Esophagus (tissue), 2 donors: ENCODE results near the gene GPC3. TPM values are rescaled to one million over a fixed set of nuclear protein-coding genes. Genes with fewer than 3 reads are reported as not detected.
"Not testable (repeated sequence)": the region's sequence is repeated elsewhere in the genome, so short reads cannot be mapped to it uniquely, and the experiment has no call there.

ENCODE experiments used
- H3K27ac ChIP-seq, 2 donors: one replicate each; pipeline ENCODE4 v1.5.1; 2013; ENCODE audit warnings: low read depth in 2 of 2, mild to moderate bottlenecking in 2 of 2, inconsistent platforms in 1 of 2, low read length in 1 of 2, moderate library complexity in 1 of 2
- H3K27me3 ChIP-seq, 2 donors: one replicate each; pipeline ENCODE4 v1.6.1; 2013; ENCODE audit warnings: low read length in 2 of 2, control low read depth in 1 of 2, mild to moderate bottlenecking in 1 of 2; ENCODE audit not compliant: insufficient read depth in 2 of 2, control insufficient read depth in 1 of 2
- H3K36me3 ChIP-seq, 2 donors: one replicate each; pipeline ENCODE4 v1.6.1; 2013; ENCODE audit warnings: low read length in 1 of 2; ENCODE audit not compliant: control insufficient read depth in 2 of 2, insufficient read depth in 2 of 2
- H3K4me1 ChIP-seq, 2 donors: one replicate each; pipeline ENCODE4 v1.6.1; 2013; ENCODE audit warnings: low read length in 1 of 2; ENCODE audit not compliant: control insufficient read depth in 2 of 2, insufficient read depth in 2 of 2
- H3K4me3 ChIP-seq, 2 donors: one replicate each; pipeline ENCODE4 v1.5.1; 2013; ENCODE audit warnings: low read length in 2 of 2, mild to moderate bottlenecking in 2 of 2, low read depth in 1 of 2, moderate library complexity in 1 of 2
- H3K9me3 ChIP-seq, 2 donors: one replicate each; pipeline ENCODE4 v1.6.1; 2013; ENCODE audit warnings: mild to moderate bottlenecking in 2 of 2, low read depth in 1 of 2, low read length in 1 of 2, moderate library complexity in 1 of 2; ENCODE audit not compliant: control insufficient read depth in 2 of 2, insufficient read depth in 1 of 2
- WGBS, 2 donors: extraction: QIAGEN DNeasy Blood & Tissue Kit; methylation state at CpG; one replicate each; pipeline ENCODE4 v1.1.7; 2013; 5-methylcytosine and 5-hydroxymethylcytosine counted together
- polyA plus RNA-seq, 2 donors: library from polyadenylated mRNA; stranded (reverse); fragments of 200-250 nt; gene quantifications; one replicate each; pipeline ENCODE4 v1.2.3, GENCODE V29; 2013
- donor health status: healthy with polysubstance abuse.
- donor health status: Bipolar disorder and iron deficiency.

The GPC3 gene
- polyA plus RNA-seq, 2 donors = 0.10 to 0.39 TPM

- H3K4me1 ChIP-seq = no peaks in the 10 kb centered on the region
- 3 to 11% methylated on average over 7 of the region's 7 CpGs for WGBS, 2 donors
- peaks cover 0 to 2% of the 10 kb centered on the region in 2 donors for H3K27me3 ChIP-seq
- H3K36me3 ChIP-seq = no peaks in the 10 kb centered on the region
- no peak overlapping the region for H3K27ac ChIP-seq
- no peak overlapping the region for H3K4me3 ChIP-seq
- no peaks in the 10 kb centered on the region for H3K9me3 ChIP-seq
Observed at GRCh38 chrX:133792198-133792953, 193.0 kb downstream of the GPC3 start.

- H3K4me3 ChIP-seq = no peak overlapping the region
- 49 to 56% methylated on average over 3 of the region's 3 CpGs for WGBS, 2 donors
- no peak overlapping the region for H3K27ac ChIP-seq
- H3K27me3 ChIP-seq = peaks cover 0 to 2% of the 10 kb centered on the region in 2 donors
- no peaks in the 10 kb centered on the region for H3K9me3 ChIP-seq
- no peaks in the 10 kb centered on the region for H3K4me1 ChIP-seq
- H3K36me3 ChIP-seq = no peaks in the 10 kb centered on the region
Observed at GRCh38 chrX:133789829-133790228, 195.6 kb downstream of the GPC3 start.

- no peaks in the 10 kb centered on the region for H3K36me3 ChIP-seq
- peaks cover 0 to 2% of the 10 kb centered on the region in 2 donors for H3K27me3 ChIP-seq
- 85 to 87% methylated on average over 8 of the region's 8 CpGs for WGBS, 2 donors
- H3K4me3 ChIP-seq = no peak overlapping the region
- H3K4me1 ChIP-seq = no peaks in the 10 kb centered on the region
- H3K27ac ChIP-seq = no peak overlapping the region
- H3K9me3 ChIP-seq = no peaks in the 10 kb centered on the region
Observed at GRCh38 chrX:133786382-133786781, 199.0 kb downstream of the GPC3 start.

GRCh38 chrX:133783274-133783673 is 202.1 kb downstream of the GPC3 start:
- Histone ChIP-seq H3K27me3 (no peaks in the 10 kb centered on the region), H3K9me3 (no peaks in the 10 kb centered on the region), H3K4me1 (no peaks in the 10 kb centered on the region), H3K27ac (no peak overlapping the region), H3K36me3 (no peaks in the 10 kb centered on the region), H3K4me3 (no peak overlapping the region)
- 47 to 83% methylated on average over 2 of the region's 2 CpGs for WGBS, 2 donors

- Histone ChIP-seq H3K4me3 (no peak overlapping the region), H3K27me3 (peaks cover 0 to 2% of the 10 kb centered on the region in 2 donors), H3K9me3 (no peaks in the 10 kb centered on the region), H3K4me1 (no peaks in the 10 kb centered on the region), H3K27ac (no peak overlapping the region), H3K36me3 (no peaks in the 10 kb centered on the region)
- WGBS, 2 donors = 81 to 90% methylated on average over 1 of the region's 1 CpG
Observed at GRCh38 chrX:133781174-133781573, 204.2 kb downstream of the GPC3 start.

GRCh38 chrX:133776072-133776471 is 209.3 kb downstream of the GPC3 start:
- Histone ChIP-seq H3K4me3 (no peak overlapping the region), H3K4me1 (no peaks in the 10 kb centered on the region), H3K36me3 (no peaks in the 10 kb centered on the region), H3K9me3 (no peaks in the 10 kb centered on the region), H3K27ac (no peak overlapping the region), H3K27me3 (peaks cover 0 to 2% of the 10 kb centered on the region in 2 donors)
- WGBS, 2 donors = 64 to 74% methylated on average over 7 of the region's 7 CpGs

GRCh38 chrX:133774807-133775206 is 210.6 kb downstream of the GPC3 start:
- WGBS, 2 donors = 83 to 90% methylated on average over 1 of the region's 1 CpG
- Histone ChIP-seq H3K36me3 (no peaks in the 10 kb centered on the region), H3K4me1 (no peaks in the 10 kb centered on the region), H3K9me3 (no peaks in the 10 kb centered on the region), H3K27me3 (peaks cover 0 to 2% of the 10 kb centered on the region in 2 donors), H3K27ac (no peak overlapping the region), H3K4me3 (no peak overlapping the region)

GRCh38 chrX:133771086-133771646 is 214.2 kb downstream of the GPC3 start:
- H3K27ac ChIP-seq = no peak overlapping the region
- H3K36me3 ChIP-seq = no peaks in the 10 kb centered on the region
- no peaks in the 10 kb centered on the region for H3K9me3 ChIP-seq
- no peaks in the 10 kb centered on the region for H3K4me1 ChIP-seq
- WGBS, 2 donors = 61 to 63% methylated on average over 6 of the region's 6 CpGs
- peaks cover 0 to 2% of the 10 kb centered on the region in 2 donors for H3K27me3 ChIP-seq
- no peak overlapping the region for H3K4me3 ChIP-seq

GRCh38 chrX:133762976-133763548 is 222.3 kb downstream of the GPC3 start:
- H3K27me3 ChIP-seq, H3K9me3 ChIP-seq, H3K4me3 ChIP-seq, H3K4me1 ChIP-seq, H3K27ac ChIP-seq, H3K36me3 ChIP-seq: not testable (repeated sequence)
- 66 to 82% methylated on average over 7 of the region's 7 CpGs for WGBS, 2 donors
